LHCN-M2 (cell line): ENCODE measurements around the gene SOX11. TPM values are rescaled to one million over a fixed set of nuclear protein-coding genes. Genes with fewer than 3 reads are reported as not detected.
A peak's percentile ranks its signal among the peaks of the same experiment; 100 is the strongest.
"Not testable (repeated sequence)": the region's sequence is repeated elsewhere in the genome, so short reads cannot be mapped to it uniquely, and the experiment has no call there.

Experiments used
- DNase-seq: peaks from one replicate; pipeline ENCODE4 v3.0.0-alpha.2; 2012; ENCODE audit warnings: low read depth
- polyA plus RNA-seq: library from polyadenylated mRNA; unstranded; fragments of >200 nt; gene quantifications from one replicate; pipeline ENCODE4 v1.2.1, GENCODE V29; 2012; ENCODE audit warnings: missing spikeins
- total RNA-seq: library from RNA; depleted of rRNA; stranded (reverse); fragments of >200 nt; gene quantifications from 2 replicates; pipeline ENCODE4 v1.2.3, GENCODE V29; 2014; rRNA removed

The SOX11 gene
- 7.4 and 12.1 TPM in 2 replicates for total RNA-seq
- 6.3 TPM for polyA plus RNA-seq

- peak; percentile 95 for DNase-seq
Observed at GRCh38 chr2:5691985-5692529, at the start of gene SOX11. Gene SOX11 (plus strand): TSS chr2:5692384. CDS start chr2:5692722, 338 bp downstream.

GRCh38 chr2:5652734-5653133 lies 39.5 kb upstream of the SOX11 start:
- DNase-seq = peak; percentile 52

- not testable (repeated sequence) for DNase-seq
Observed at GRCh38 chr2:5653756-5654155, 38.4 kb upstream of the SOX11 start.

GRCh38 chr2:5657231-5657630 lies 35.0 kb upstream of the SOX11 start:
- DNase-seq = peak; percentile 27

- DNase-seq = no peak
Observed at GRCh38 chr2:5660591-5660990, 31.6 kb upstream of the SOX11 start.

GRCh38 chr2:5661362-5661761 lies 30.8 kb upstream of the SOX11 start:
- DNase-seq = no peak

GRCh38 chr2:5664278-5664681 lies 27.9 kb upstream of the SOX11 start:
- DNase-seq = no peak

- no peak for DNase-seq
Observed at GRCh38 chr2:5665066-5665465, 27.1 kb upstream of the SOX11 start.

GRCh38 chr2:5666798-5667197 lies 25.4 kb upstream of the SOX11 start:
- DNase-seq = no peak

- DNase-seq = not testable (repeated sequence)
Observed at GRCh38 chr2:5667655-5668054, 24.5 kb upstream of the SOX11 start.

- DNase-seq = no peak
Observed at GRCh38 chr2:5668682-5669250, 23.4 kb upstream of the SOX11 start.

GRCh38 chr2:5672749-5673144 lies 19.4 kb upstream of the SOX11 start:
- DNase-seq = no peak

GRCh38 chr2:5673145-5674025 lies 18.8 kb upstream of the SOX11 start:
- DNase-seq = no peak

- no peak for DNase-seq
Observed at GRCh38 chr2:5674026-5674340, 18.2 kb upstream of the SOX11 start.

- DNase-seq = no peak
Observed at GRCh38 chr2:5677133-5677532, 15.1 kb upstream of the SOX11 start.

- no peak for DNase-seq
Observed at GRCh38 chr2:5683471-5683870, 8.7 kb upstream of the SOX11 start.

- DNase-seq = no peak
Observed at GRCh38 chr2:5685225-5685624, 7.0 kb upstream of the SOX11 start.

GRCh38 chr2:5686068-5686467 lies 6.1 kb upstream of the SOX11 start:
- DNase-seq = no peak

GRCh38 chr2:5686536-5686935 lies 5.6 kb upstream of the SOX11 start:
- DNase-seq = no peak

- DNase-seq = no peak
Observed at GRCh38 chr2:5689750-5690149, 2.4 kb upstream of the SOX11 start.

GRCh38 chr2:5690286-5690685 lies 1.9 kb upstream of the SOX11 start:
- DNase-seq = no peak

- no peak for DNase-seq
Observed at GRCh38 chr2:5690718-5691220, 1.4 kb upstream of the SOX11 start.
